ENCODE measurements around the gene MRPS14.

DNA sequence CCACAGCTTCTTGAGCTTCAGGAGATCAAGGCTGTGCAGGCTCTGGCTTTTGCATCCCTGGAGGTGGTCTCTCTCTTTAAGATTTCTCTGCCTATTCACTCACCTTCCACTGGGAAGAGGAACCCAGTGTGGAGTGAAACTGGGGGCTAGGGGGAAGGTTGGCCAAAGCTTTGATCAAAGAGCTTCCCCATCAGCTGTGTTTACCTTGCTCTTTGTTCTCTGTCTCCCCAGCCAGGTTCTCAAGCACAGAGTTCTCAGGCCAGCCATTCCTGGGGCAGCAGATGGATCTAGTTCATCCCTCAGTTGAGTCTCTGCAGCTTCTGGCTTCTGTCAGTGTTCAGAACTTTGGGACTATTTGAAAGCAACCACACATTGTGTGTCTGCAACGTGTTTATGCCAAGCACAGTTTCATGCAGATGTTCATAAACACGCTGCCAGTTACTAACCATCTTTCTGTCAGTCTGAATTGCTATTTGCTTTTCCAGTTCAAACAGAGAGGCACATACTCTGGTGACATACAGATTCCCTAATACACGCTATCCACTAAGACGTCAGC is 17.2 kb upstream of the MRPS14 start:
- TF ChIP-seq, protein P1, sequence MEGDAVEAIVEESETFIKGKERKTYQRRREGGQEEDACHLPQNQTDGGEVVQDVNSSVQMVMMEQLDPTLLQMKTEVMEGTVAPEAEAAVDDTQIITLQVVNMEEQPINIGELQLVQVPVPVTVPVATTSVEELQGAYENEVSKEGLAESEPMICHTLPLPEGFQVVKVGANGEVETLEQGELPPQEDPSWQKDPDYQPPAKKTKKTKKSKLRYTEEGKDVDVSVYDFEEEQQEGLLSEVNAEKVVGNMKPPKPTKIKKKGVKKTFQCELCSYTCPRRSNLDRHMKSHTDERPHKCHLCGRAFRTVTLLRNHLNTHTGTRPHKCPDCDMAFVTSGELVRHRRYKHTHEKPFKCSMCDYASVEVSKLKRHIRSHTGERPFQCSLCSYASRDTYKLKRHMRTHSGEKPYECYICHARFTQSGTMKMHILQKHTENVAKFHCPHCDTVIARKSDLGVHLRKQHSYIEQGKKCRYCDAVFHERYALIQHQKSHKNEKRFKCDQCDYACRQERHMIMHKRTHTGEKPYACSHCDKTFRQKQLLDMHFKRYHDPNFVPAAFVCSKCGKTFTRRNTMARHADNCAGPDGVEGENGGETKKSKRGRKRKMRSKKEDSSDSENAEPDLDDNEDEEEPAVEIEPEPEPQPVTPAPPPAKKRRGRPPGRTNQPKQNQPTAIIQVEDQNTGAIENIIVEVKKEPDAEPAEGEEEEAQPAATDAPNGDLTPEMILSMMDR (IDR thresholded peaks at IDR 0.05 in 4 of 5, conservative IDR thresholded peaks at IDR 0.05 in 1 of 5) = no peak
- TF ChIP-seq POLR2A (IDR thresholded peaks at IDR 0.05) = no peak

Measured in gastrocnemius medialis (tissue), 4 donors.